Measurements from ENCODE around the gene B2M. TPM values are rescaled to one million over a fixed set of nuclear protein-coding genes. Genes with fewer than 3 reads are reported as not detected.
"Not testable (repeated sequence)": the region's sequence is repeated elsewhere in the genome, so short reads cannot be mapped to it uniquely, and the experiment has no call there.

B2M gene
- total RNA-seq, 2 donors from 2014 or later: 1,809 to 2,111 TPM

GRCh38 chr15:44692659-44693058, 18.7 kb upstream of the B2M start:
- intact Hi-C loops (cut with DNase I): no loop called here
- no peak for DNase-seq (ENCODE audit: low spot score)

GRCh38 chr15:44694416-44694815, 16.9 kb upstream of the B2M start:
- intact Hi-C loops (cut with DNase I): no loop called here
- DNase-seq (ENCODE audit: low spot score): no peak

GRCh38 chr15:44695294-44695693, 16.0 kb upstream of the B2M start:
- DNase-seq (ENCODE audit: low spot score): no peak
- intact Hi-C loops (cut with DNase I): no loop called here

- intact Hi-C loops (cut with DNase I): no loop called here
- no peak for DNase-seq (ENCODE audit: low spot score)
Observed at GRCh38 chr15:44697014-44697413, 14.3 kb upstream of the B2M start.

GRCh38 chr15:44698641-44699040, 12.7 kb upstream of the B2M start:
- intact Hi-C loops (cut with DNase I): no loop called here
- no peak for DNase-seq (ENCODE audit: low spot score)

- intact Hi-C loops (cut with DNase I); DNase-seq (ENCODE audit: low spot score): not testable (repeated sequence)
Observed at GRCh38 chr15:44700676-44701075, 10.6 kb upstream of the B2M start.

- no peak for DNase-seq (ENCODE audit: low spot score)
- intact Hi-C loops (cut with DNase I): no loop called here
Observed at GRCh38 chr15:44705986-44706385, 5.3 kb upstream of the B2M start.

GRCh38 chr15:44706401-44706800, 4.9 kb upstream of the B2M start:
- intact Hi-C loops (cut with DNase I): no loop called here
- DNase-seq (ENCODE audit: low spot score): no peak

GRCh38 chr15:44706946-44707636, 4.2 kb upstream of the B2M start:
- intact Hi-C loops (cut with DNase I): no loop called here
- DNase-seq (ENCODE audit: low spot score): no peak

GRCh38 chr15:44710236-44711095, 851 bp upstream of the B2M start:
- no peak for DNase-seq (ENCODE audit: low spot score)
- intact Hi-C loops (cut with DNase I): no loop called here

- peak; percentile 87 for DNase-seq (ENCODE audit: low spot score)
- intact Hi-C loops (cut with DNase I): no loop called here
Observed at GRCh38 chr15:44711743-44712345, 527 bp downstream of the B2M start.

GRCh38 chr15:44712346-44713005, 1.2 kb downstream of the B2M start:
- DNase-seq (ENCODE audit: low spot score): peak; percentile 86
- intact Hi-C loops (cut with DNase I): no loop called here

- no peak for DNase-seq (ENCODE audit: low spot score)
- intact Hi-C loops (cut with DNase I): no loop called here
Observed at GRCh38 chr15:44713006-44713966, 2.0 kb downstream of the B2M start.

- intact Hi-C loops (cut with DNase I): no loop called here
- no peak for DNase-seq (ENCODE audit: low spot score)
Observed at GRCh38 chr15:44715142-44715796, 4.0 kb downstream of the B2M start.

- intact Hi-C loops (cut with DNase I): no loop called here
- DNase-seq (ENCODE audit: low spot score): no peak
Observed at GRCh38 chr15:44715797-44716334, 4.5 kb downstream of the B2M start.

- no peak for DNase-seq (ENCODE audit: low spot score)
- intact Hi-C loops (cut with DNase I): no loop called here
Observed at GRCh38 chr15:44716983-44717602, 5.8 kb downstream of the B2M start.

GRCh38 chr15:44718180-44718926, 7.0 kb downstream of the B2M start:
- intact Hi-C loops (cut with DNase I): no loop called here
- no peak for DNase-seq (ENCODE audit: low spot score)
